Glomerular visceral epithelial cell (primary cell): ENCODE data around the gene UPK1A.

Experiments used
- DNase-seq: peaks from one replicate; pipeline ENCODE4 v3.0.0-alpha.2; 2016; ENCODE audit errors: extremely low spot score

UPK1A gene

GRCh38 chr19:35692010-35692409 is 25.7 kb downstream of the UPK1A start:
- DNase-seq, result no peak

- no peak for DNase-seq
Measured at GRCh38 chr19:35693422-35693821, 27.1 kb downstream of the UPK1A start.

- DNase-seq, result peak; percentile 91
Measured at GRCh38 chr19:35693835-35694599, 27.7 kb downstream of the UPK1A start.

- no peak for DNase-seq
Measured at GRCh38 chr19:35695895-35696422, 29.6 kb downstream of the UPK1A start.

- DNase-seq, result no peak
Measured at GRCh38 chr19:35696835-35697234, 30.5 kb downstream of the UPK1A start.

GRCh38 chr19:35702223-35703012 is 36.1 kb downstream of the UPK1A start:
- DNase-seq, result peak; percentile 98

- no peak for DNase-seq
Measured at GRCh38 chr19:35703343-35703742, 37.0 kb downstream of the UPK1A start.

GRCh38 chr19:35704218-35704617 is 37.9 kb downstream of the UPK1A start, which contains the start of gene ZBTB32:
Gene ZBTB32, plus strand, starts transcription at chr19:35704558. Its CDS starts 10,069 bp downstream, at chr19:35714627.
- DNase-seq, result peak; percentile 21

GRCh38 chr19:35708391-35708790 is 42.1 kb downstream of the UPK1A start:
- no peak for DNase-seq

GRCh38 chr19:35710784-35711723 is 44.7 kb downstream of the UPK1A start:
- DNase-seq, result no peak

GRCh38 chr19:35712567-35713505 is 46.5 kb downstream of the UPK1A start:
- no peak for DNase-seq

- DNase-seq, result no peak
Measured at GRCh38 chr19:35713506-35713850, 47.2 kb downstream of the UPK1A start.

GRCh38 chr19:35713904-35714495 is 47.7 kb downstream of the UPK1A start:
- DNase-seq, result no peak

- DNase-seq, result no peak
Measured at GRCh38 chr19:35714601-35715354, 48.5 kb downstream of the UPK1A start.

- no peak for DNase-seq
Measured at GRCh38 chr19:35715355-35715809, 49.1 kb downstream of the UPK1A start.

GRCh38 chr19:35715981-35716800 is 49.9 kb downstream of the UPK1A start:
- no peak for DNase-seq

- DNase-seq, result peak; percentile 86
Measured at GRCh38 chr19:35716801-35717664, 50.7 kb downstream of the UPK1A start.
